HepG2 (cell line): ENCODE results near the gene EMC9. TPM values are rescaled to one million over a fixed set of nuclear protein-coding genes. Genes with fewer than 3 reads are reported as not detected.

Source experiments
- DMAP1 ChIP-seq: IDR thresholded peaks from 2 replicates; pipeline ENCODE4 v1.6.1; 2016
- GATAD2A ChIP-seq: IDR thresholded peaks from 2 replicates; pipeline ENCODE4 v1.6.1; 2016
- JDP2 ChIP-seq: sonication (generic); formaldehyde crosslinking; IDR thresholded peaks from 2 replicates; pipeline ENCODE4 v1.8.1; 2022; ENCODE audit warnings: missing genetic modification reagents, borderline replicate concordance
- NFE2 ChIP-seq: sonication (generic); formaldehyde crosslinking; IDR thresholded peaks from 2 replicates; pipeline ENCODE4 v1.4.0; 2020; ENCODE audit warnings: missing genetic modification reagents
- POLR2G ChIP-seq: fragments of 200-400 bp; formaldehyde crosslinking; IDR thresholded peaks from 2 replicates; pipeline ENCODE4 v1.6.1; 2018; ENCODE audit warnings: mild to moderate bottlenecking, low read depth, low read length, moderate library complexity
- SALL2 ChIP-seq: sonication (generic); formaldehyde crosslinking; IDR thresholded peaks from 2 replicates; pipeline ENCODE4 v1.8.1; 2023; ENCODE audit warnings: mild to moderate bottlenecking, missing genetic modification reagents, inconsistent platforms
- ZBTB21 ChIP-seq: sonication (generic); formaldehyde crosslinking; IDR thresholded peaks from 2 replicates; pipeline ENCODE4 v1.4.0; 2020; ENCODE audit warnings: missing genetic modification reagents
- ZFP1 ChIP-seq: IDR thresholded peaks from 2 replicates; pipeline ENCODE4 v1.6.1; 2016
- ZNF230 ChIP-seq: sonication (generic); formaldehyde crosslinking; IDR thresholded peaks from 2 replicates; pipeline ENCODE4 v1.4.0; 2020; ENCODE audit warnings: mild to moderate bottlenecking, missing genetic modification reagents
- ZNF747 ChIP-seq: sonication (generic); formaldehyde crosslinking; IDR thresholded peaks from 2 replicates; pipeline ENCODE4 v1.8.1; 2023; ENCODE audit warnings: missing genetic modification reagents, mild to moderate bottlenecking, borderline replicate concordance
- ZNF879 ChIP-seq: sonication (generic); formaldehyde crosslinking; IDR thresholded peaks from 2 replicates; pipeline ENCODE4 v1.8.1; 2023; ENCODE audit warnings: missing genetic modification reagents
- polyA plus RNA-seq, 8 experiments: library from polyadenylated mRNA; depleted of rRNA in 3 of 8; stranded (reverse) in 7 of 8; unstranded in 1 of 8; fragments of >200 nt; fragmentation: Illumina TruSeq in 4 of 8; extraction: Trizol in 4 of 8; gene quantifications; 2 replicates each; pipeline versions ENCODE4 v1.2.1 to v1.2.3, GENCODE V29; 2011 to 2016; ENCODE audit warnings: low read depth in 4 of 8, missing spikeins in 1 of 8, mixed read lengths in 1 of 8; ENCODE audit not compliant: insufficient read depth in 1 of 8
- total RNA-seq, 5 experiments: library from RNA; depleted of rRNA; stranded (reverse); fragments of >200 nt; fragmentation: Illumina TruSeq; extraction: Trizol; gene quantifications; 2 replicates each; pipeline ENCODE4 v1.2.3, GENCODE V29; 2016; ENCODE audit warnings: low read depth in 1 of 5
- TF ChIP-seq, protein P1 (sequence below): sonication (generic); formaldehyde crosslinking; IDR thresholded peaks from one replicate; pipeline ENCODE4 v1.5.1; 2020; ENCODE audit warnings: mild to moderate bottlenecking, missing genetic modification reagents; ENCODE audit errors: not compliant biosample characterization
- TF ChIP-seq, protein P2 (sequence below): IDR thresholded peaks from 2 replicates; pipeline ENCODE4 v1.6.1; 2012; ENCODE audit warnings: inconsistent platforms
- TF ChIP-seq, protein P3 (sequence below): sonication (generic); formaldehyde crosslinking; IDR thresholded peaks from 2 replicates; pipeline ENCODE4 v1.5.0; 2020; ENCODE audit warnings: mild to moderate bottlenecking, missing genetic modification reagents
- TF ChIP-seq, protein P4 (sequence below): sonication (generic); formaldehyde crosslinking; IDR thresholded peaks from 2 replicates; pipeline ENCODE4 v1.4.0; 2020; ENCODE audit warnings: missing genetic modification reagents, borderline replicate concordance

The EMC9 gene
- total and polyA plus RNA-seq, 2 of the 13 experiments (the other 11 are each of a cell fraction or from before 2014, with no cell fraction given) = 60.5 to 78.7 TPM

DNA sequence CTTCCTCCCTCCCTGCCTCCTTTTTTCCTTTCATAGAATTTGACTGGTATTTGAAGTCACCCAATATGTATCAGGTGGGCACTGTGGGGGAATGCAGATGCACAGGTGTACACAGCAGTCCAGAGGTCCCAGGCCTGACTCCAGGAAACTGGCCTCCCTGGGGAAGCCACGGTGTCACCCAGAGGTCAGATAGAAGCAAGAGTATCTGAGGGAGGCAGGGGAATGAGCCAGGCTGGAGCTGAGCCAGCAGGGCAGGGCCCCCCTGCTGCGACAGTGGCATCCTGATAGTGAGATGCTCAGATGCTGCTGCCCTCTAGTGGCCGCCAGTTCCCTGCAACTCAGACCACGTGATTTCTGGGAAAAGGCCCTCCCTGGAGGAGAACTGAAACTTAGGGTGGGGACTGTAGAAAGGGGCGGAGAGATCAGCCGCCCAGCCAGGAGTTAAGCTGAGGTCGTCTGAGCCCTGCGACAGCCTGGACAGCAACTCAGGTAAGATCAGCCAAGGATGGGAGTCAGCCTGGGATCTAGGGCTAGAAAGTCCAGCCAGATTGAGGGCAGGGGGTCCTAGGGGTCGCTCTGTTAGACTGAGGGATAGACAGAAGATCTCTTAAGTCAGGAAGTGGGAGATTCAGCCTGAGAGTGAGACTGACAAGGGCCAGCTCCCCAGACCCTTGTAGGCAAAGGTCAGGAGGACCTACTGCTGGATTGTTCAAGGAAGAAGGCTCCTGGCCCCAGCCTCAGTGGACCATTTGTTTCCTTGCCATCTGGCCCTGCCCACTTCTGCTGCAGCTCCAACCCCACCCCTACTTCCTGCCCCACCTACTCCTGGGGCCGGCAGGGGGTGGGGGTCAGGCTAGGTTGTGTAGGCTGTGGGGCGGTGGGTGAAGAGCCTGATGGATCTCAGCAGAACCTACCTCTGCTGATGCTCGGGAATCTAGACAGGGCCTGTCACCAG is 19.7 kb upstream of the EMC9 start, which contains the start of gene IRF9 (continued):
- TF ChIP-seq, protein P1, sequence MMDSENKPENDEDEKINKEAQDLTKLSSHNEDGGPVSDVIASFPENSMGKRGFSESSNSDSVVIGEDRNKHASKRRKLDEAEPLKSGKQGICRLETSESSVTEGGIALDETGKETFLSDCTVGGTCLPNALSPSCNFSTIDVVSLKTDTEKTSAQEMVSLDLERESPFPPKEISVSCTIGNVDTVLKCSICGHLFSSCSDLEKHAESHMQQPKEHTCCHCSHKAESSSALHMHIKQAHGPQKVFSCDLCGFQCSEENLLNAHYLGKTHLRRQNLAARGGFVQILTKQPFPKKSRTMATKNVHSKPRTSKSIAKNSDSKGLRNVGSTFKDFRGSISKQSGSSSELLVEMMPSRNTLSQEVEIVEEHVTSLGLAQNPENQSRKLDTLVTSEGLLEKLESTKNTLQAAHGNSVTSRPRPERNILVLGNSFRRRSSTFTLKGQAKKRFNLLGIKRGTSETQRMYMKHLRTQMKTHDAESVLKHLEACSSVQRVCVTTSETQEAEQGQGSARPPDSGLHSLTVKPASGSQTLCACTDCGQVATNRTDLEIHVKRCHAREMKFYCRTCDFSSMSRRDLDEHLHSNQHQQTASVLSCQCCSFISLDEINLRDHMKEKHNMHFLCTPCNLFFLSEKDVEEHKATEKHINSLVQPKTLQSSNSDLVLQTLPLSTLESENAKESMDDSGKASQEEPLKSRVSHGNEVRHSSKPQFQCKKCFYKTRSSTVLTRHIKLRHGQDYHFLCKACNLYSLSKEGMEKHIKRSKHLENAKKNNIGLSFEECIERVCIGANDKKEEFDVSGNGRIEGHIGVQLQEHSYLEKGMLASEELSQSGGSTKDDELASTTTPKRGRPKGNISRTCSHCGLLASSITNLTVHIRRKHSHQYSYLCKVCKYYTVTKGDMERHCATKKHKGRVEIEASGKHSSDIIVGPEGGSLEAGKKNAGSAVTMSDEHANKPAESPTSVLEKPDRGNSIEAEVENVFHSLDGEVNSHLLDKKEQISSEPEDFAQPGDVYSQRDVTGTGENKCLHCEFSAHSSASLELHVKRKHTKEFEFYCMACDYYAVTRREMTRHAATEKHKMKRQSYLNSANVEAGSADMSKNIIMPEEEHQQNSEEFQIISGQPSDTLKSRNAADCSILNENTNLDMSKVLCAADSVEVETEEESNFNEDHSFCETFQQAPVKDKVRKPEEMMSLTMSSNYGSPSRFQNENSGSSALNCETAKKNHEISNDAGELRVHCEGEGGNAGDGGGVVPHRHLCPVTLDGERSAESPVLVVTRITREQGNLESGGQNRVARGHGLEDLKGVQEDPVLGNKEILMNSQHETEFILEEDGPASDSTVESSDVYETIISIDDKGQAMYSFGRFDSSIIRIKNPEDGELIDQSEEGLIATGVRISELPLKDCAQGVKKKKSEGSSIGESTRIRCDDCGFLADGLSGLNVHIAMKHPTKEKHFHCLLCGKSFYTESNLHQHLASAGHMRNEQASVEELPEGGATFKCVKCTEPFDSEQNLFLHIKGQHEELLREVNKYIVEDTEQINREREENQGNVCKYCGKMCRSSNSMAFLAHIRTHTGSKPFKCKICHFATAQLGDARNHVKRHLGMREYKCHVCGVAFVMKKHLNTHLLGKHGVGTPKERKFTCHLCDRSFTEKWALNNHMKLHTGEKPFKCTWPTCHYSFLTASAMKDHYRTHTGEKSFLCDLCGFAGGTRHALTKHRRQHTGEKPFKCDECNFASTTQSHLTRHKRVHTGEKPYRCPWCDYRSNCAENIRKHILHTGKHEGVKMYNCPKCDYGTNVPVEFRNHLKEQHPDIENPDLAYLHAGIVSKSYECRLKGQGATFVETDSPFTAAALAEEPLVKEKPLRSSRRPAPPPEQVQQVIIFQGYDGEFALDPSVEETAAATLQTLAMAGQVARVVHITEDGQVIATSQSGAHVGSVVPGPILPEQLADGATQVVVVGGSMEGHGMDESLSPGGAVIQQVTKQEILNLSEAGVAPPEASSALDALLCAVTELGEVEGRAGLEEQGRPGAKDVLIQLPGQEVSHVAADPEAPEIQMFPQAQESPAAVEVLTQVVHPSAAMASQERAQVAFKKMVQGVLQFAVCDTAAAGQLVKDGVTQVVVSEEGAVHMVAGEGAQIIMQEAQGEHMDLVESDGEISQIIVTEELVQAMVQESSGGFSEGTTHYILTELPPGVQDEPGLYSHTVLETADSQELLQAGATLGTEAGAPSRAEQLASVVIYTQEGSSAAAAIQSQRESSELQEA (CRISPR knock-in tag) = peak; percentile 96
- TF ChIP-seq ZBTB21 (CRISPR knock-in tag) (peak; percentile 83), ZFP1 (peak; percentile 99), ZNF747 (CRISPR knock-in tag) (peak; percentile 99), POLR2G (peak; percentile 99), ZNF230 (CRISPR knock-in tag) (peak; percentile 89; the same call in 1 of the 2 replicates), DMAP1 (CRISPR knock-in tag) (peak; percentile 100), NFE2 (no peak), SALL2 (CRISPR knock-in tag) (peak; percentile 100), ZNF879 (CRISPR knock-in tag) (peak; percentile 68; the same call in 1 of the 2 replicates), GATAD2A (CRISPR knock-in tag) (peak; percentile 99), JDP2 (CRISPR knock-in tag) (no peak)
- TF ChIP-seq, protein P2, sequence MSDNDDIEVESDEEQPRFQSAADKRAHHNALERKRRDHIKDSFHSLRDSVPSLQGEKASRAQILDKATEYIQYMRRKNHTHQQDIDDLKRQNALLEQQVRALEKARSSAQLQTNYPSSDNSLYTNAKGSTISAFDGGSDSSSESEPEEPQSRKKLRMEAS = peak; percentile 99
- TF ChIP-seq, protein P3, sequence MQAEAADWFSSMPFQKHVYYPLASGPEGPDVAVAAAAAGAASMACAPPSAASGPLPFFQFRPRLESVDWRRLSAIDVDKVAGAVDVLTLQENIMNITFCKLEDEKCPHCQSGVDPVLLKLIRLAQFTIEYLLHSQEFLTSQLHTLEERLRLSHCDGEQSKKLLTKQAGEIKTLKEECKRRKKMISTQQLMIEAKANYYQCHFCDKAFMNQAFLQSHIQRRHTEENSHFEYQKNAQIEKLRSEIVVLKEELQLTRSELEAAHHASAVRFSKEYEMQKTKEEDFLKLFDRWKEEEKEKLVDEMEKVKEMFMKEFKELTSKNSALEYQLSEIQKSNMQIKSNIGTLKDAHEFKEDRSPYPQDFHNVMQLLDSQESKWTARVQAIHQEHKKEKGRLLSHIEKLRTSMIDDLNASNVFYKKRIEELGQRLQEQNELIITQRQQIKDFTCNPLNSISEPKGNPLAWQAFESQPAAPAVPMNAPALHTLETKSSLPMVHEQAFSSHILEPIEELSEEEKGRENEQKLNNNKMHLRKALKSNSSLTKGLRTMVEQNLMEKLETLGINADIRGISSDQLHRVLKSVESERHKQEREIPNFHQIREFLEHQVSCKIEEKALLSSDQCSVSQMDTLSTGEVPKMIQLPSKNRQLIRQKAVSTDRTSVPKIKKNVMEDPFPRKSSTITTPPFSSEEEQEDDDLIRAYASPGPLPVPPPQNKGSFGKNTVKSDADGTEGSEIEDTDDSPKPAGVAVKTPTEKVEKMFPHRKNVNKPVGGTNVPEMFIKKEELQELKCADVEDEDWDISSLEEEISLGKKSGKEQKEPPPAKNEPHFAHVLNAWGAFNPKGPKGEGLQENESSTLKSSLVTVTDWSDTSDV (CRISPR knock-in tag) = no peak; the same call in 1 of the 2 replicates
- TF ChIP-seq, protein P4, sequence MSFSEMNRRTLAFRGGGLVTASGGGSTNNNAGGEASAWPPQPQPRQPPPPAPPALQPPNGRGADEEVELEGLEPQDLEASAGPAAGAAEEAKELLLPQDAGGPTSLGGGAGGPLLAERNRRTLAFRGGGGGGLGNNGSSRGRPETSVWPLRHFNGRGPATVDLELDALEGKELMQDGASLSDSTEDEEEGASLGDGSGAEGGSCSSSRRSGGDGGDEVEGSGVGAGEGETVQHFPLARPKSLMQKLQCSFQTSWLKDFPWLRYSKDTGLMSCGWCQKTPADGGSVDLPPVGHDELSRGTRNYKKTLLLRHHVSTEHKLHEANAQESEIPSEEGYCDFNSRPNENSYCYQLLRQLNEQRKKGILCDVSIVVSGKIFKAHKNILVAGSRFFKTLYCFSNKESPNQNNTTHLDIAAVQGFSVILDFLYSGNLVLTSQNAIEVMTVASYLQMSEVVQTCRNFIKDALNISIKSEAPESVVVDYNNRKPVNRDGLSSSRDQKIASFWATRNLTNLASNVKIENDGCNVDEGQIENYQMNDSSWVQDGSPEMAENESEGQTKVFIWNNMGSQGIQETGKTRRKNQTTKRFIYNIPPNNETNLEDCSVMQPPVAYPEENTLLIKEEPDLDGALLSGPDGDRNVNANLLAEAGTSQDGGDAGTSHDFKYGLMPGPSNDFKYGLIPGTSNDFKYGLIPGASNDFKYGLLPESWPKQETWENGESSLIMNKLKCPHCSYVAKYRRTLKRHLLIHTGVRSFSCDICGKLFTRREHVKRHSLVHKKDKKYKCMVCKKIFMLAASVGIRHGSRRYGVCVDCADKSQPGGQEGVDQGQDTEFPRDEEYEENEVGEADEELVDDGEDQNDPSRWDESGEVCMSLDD = no peak; the same call in 1 of the 2 replicates
